Urothelium cell line (cell line): Measurements from ENCODE around the gene PLAAT3.
A peak's percentile ranks its signal among the peaks of the same experiment; 100 is the strongest.
"Not testable (repeated sequence)": the region's sequence is repeated elsewhere in the genome, so short reads cannot be mapped to it uniquely, and the experiment has no call there.

Experiments used
- DNase-seq: peaks from one replicate; pipeline ENCODE4 v3.0.0; 2011; ENCODE audit warnings: low spot score, mixed read lengths
- FAIRE-seq: peaks from 2 replicates; lab custom pipeline; 2011; peaks lifted over from hg19 to GRCh38; lab: Jason Lieb, UNC

Gene PLAAT3

DNA sequence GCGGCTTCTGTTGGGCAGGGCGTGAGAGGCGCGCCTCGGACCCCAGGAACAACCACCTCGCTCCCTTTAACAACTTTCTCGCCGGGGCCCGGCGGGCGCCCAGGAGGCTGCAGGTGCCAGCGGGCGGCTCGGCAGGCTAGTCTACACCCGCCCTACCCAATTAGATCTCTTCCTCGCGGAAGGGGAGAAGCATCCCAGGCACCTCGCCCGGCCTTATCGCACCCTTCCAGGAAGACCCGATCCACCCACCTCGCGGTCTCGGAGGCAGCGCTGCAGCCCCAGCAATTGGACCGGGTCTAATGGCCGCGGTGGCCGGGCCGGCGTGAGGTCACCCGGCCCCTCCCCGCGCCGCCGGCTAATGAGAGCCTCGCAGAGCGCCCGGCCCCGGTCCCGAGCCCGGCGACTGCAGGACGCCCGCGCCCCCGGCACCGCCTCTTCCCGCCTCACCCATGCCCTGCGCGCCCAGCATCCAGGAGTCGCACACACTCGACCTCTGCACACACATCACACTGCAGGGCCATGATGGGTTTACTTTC, at the start of gene PLAAT3:
TSS of gene PLAAT3 (minus strand) at position 298 of the 536 bp plus-strand sequence. CDS start 419 bp downstream, outside the sequence.
- DNase-seq, result no peak
- no peak for FAIRE-seq

GRCh38 chr11:63663809-63664208, 49.6 kb upstream of the PLAAT3 start:
- DNase-seq (peak; percentile 37), FAIRE-seq (no peak)

- DNase-seq (no peak), FAIRE-seq (no peak)
These were observed 46.7 kb upstream of the PLAAT3 start for GRCh38 chr11:63660972-63661371.

DNA sequence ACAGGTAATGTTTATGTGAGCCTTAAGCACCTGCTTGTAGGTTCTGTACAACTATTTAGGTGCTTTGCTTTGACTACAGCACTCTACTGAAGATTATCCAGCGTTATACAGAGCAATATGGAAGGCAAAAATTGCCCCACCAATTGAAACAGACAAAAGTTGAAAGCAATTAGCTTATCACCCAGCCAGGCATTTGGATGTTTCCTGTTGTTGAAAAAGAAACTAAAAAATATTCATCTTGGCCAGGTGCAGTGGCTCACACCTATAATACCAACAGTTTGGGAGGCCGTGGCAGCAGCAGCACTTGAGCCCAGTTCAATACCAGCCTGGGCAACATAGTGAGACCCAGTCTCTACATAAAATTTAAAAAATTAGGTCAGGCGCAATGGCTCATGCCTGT, 38.4 kb upstream of the PLAAT3 start:
- DNase-seq (no peak), FAIRE-seq (no peak)

DNA sequence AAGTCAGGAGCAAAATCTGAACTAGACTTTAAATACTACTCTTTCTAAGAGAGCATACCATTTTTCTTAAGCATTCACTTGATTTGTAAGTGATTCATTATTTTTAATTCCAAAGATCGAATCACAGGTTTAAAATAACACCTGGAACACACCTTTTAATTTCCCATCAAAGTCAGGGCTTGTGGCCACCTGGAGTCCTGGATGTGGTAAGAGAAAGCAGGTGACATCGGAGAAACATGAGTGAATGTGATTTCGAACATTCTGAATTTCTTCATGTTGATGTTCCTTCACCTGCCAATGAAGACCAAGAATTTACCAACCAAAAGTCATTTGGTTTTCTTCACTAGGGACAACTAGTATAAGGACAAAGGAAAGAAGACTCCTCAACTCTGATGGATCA, 29.0 kb upstream of the PLAAT3 start:
- FAIRE-seq, result no peak
- no peak for DNase-seq

GRCh38 chr11:63641727-63642126, 27.5 kb upstream of the PLAAT3 start:
- no peak for DNase-seq
- FAIRE-seq, result no peak

DNA sequence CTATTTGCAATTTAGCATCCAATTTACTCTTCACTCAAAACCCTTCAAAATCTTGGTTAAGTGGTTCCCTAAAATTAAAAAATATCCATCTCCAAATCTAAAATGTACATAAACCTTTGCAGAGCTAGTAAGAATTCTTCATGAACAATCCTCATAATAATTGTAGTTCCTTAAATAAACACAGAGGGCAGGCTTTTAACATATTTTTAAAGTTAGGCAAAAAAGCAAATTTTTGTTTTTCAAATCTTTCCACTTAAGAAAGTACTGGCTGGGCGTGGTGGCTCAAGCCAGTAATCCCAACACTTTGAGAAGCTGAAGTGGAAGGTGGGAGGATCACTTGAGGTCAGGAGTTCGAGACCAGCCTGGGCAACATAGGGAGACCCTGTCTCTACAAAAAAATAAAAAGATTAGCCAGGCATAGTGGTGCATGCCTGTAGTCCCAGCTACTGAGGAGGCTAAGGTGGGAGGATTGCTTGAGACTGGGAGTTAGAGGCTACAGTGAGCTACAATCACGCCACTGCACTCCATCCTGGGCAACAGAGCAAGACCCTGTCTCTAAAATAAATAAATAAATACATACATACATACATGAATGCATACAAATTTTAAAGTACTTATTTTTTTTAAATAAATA, 25.1 kb upstream of the PLAAT3 start:
- FAIRE-seq (no peak), DNase-seq (no peak)

GRCh38 chr11:63638436-63638835, 24.2 kb upstream of the PLAAT3 start:
- not testable (repeated sequence) for DNase-seq, FAIRE-seq

GRCh38 chr11:63635762-63636465, 21.7 kb upstream of the PLAAT3 start:
- DNase-seq (peak; percentile 57), FAIRE-seq (no peak)

DNA sequence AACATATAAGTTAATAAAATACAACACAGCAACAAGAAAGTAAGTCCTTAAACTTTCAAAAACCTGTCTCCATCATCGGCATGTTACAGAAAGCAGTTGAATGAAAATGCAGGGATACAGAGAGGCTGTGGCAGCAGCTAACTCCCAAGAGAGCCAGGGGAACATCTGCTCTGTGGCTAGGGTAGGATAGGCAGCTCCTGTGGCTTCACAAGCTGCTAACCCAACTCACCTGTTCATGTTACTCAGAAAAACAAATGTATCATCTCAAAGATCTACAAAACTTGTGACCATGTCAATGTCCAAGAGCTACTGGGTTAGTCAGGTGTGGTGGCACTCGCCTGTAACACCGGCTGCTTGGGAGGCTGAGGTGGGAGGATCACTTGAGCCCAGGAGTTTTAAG, 15.2 kb upstream of the PLAAT3 start:
- DNase-seq, result no peak
- no peak for FAIRE-seq

GRCh38 chr11:63623513-63624140, 9.4 kb upstream of the PLAAT3 start:
- no peak for DNase-seq
- no peak for FAIRE-seq

- no peak for FAIRE-seq
- DNase-seq, result no peak
These were observed 8.1 kb upstream of the PLAAT3 start for GRCh38 chr11:63622323-63622722.

GRCh38 chr11:63621071-63621470, 6.8 kb upstream of the PLAAT3 start:
- no peak for FAIRE-seq
- DNase-seq, result no peak

GRCh38 chr11:63619967-63620366, 5.7 kb upstream of the PLAAT3 start:
- DNase-seq, result no peak
- FAIRE-seq, result no peak

GRCh38 chr11:63617686-63618085, 3.5 kb upstream of the PLAAT3 start:
- FAIRE-seq, DNase-seq: not testable (repeated sequence)

- no peak for FAIRE-seq
These were observed 2.7 kb upstream of the PLAAT3 start for GRCh38 chr11:63616953-63617352.

GRCh38 chr11:63613517-63614135, 607 bp downstream of the PLAAT3 start:
- DNase-seq, result no peak

More at GRCh38 chr11:63616953-63617352, 2.7 kb upstream of the PLAAT3 start:
- DNase-seq, result no peak

GRCh38 chr11:63612181-63612580, 2.1 kb downstream of the PLAAT3 start:
- FAIRE-seq (no peak), DNase-seq (no peak)

More at GRCh38 chr11:63613517-63614135, 607 bp downstream of the PLAAT3 start:
- no peak for FAIRE-seq

DNA sequence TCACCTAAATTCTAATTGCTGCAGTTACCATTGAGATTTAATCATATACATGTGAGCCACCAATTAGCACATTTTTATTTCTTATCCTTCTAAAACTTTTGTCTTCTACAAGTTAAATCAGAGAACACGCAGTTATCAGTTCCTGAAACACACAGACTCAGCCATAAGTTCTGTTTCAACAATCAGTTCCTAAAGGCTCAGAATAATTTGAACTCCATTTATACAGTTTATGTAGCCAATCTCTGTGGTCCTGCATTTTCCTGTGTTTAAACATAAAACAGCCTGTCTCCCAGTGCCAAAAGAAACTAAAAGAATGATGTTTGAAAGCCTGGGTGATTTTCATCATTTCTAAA, 2.9 kb downstream of the PLAAT3 start:
- no peak for FAIRE-seq
- no peak for DNase-seq

DNA sequence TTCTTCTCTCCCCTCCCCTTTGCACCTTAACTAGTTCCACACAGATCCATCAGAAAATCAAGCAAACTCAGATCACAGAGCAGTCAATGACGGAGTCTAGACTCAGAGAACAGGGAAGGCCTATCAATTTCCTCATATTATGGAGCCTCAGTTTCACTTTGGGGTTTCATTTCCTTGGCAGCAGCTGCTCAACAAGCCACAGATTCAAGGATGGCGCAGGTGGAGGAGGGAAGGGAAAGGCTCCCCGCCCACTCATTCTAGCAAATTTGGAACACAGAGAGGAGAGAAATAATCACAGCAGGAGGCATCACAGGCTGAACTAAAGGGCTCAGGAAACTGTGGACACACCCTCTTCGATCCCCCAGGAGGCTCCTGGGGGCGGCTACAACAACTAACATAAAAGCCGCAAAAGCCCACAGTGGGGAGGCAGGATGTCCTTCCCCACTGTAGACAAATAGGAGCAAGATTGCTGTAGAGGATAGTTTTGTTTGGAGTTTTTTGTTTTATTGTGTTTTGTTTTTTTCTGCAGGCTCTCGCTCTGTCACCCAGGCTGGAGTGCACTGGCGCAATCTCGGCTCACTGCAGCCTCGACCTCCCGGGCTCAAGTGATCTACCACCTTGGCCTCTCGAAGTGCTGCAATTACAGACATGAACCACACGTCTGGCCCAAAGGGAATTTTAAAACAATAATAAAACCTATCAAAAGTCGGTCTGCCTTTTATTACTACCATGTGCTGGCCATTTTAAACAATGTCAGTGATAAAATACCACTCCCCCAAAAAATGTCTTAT, 3.4 kb downstream of the PLAAT3 start:
- FAIRE-seq (no peak), DNase-seq (no peak)
